ENCODE data around the gene NUDT2.

NUDT2 gene

DNA sequence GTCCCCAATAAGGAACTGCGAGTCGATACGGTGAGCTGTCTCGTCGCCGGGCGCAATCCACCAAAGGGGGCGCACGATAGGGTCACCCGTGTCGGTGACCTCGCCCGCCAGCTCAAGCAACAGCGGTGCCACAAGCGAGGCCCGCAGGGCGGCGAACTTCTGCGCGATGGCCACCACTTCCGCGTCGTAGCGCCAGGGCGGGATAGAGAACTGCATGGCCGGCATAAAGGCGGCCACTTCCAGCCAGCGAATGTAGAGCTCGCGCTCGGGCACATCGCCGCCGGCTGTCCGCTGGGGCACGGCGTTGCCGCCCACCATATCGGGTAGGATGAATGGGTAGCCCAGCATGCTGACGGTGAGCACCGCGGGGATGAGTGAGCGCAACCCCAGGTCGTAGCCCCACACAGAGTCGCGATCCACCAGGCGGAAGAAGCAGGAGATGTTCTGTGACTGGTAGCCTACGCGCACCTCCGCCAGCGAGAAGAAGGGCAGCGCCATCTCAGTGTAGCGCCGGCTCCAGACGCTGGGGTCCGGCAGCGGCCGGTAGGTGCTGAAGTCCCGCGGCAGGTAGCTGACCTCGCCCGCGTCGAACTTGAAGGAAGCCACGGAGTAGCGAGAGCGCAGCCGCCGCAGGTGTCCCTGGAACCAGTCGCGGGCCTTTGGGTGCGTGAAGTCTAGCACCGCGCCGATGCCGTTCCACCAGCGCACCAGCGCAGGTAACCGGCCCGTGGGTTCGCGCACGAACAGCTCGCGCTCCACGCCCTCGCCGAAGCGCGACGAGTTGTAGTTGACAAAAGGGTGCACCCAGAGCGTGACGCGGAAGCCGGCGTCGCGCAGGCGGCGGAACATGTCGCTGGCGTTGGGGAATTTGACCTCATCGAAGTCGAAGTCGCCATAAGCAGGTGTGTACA lies 41.9 kb downstream of the NUDT2 start:
- DNase-seq (ENCODE audit: low spot score) = no peak

DNA sequence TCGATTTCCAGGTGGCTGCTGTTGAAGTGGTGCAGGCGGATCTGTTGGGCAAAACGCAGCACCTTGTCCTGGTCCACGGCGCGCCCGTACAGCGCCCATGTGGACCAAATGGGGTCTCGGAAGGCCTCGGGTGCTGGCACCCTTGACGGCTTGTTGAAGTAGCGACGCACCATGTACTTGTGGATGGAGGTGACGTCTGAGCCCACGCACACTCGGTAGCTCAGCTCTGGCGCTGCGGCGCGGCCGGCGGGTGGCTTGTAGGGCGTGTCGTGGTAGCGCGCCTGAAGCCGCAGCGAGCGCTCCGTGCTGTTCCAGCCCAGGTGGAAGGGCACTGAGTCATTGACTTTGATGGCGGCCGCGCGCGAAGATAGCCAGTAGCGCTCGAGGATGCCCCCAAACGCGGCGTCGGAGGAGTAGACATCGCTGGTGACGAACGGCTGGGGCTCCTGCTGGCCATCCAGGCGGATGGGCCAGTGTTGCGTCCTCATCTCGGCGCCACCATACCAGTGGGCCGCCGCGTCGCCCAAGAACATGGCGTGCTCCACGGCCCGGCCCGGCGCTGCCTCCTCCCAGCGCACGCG lies 42.6 kb downstream of the NUDT2 start:
- no peak for DNase-seq (ENCODE audit: low spot score)

DNA sequence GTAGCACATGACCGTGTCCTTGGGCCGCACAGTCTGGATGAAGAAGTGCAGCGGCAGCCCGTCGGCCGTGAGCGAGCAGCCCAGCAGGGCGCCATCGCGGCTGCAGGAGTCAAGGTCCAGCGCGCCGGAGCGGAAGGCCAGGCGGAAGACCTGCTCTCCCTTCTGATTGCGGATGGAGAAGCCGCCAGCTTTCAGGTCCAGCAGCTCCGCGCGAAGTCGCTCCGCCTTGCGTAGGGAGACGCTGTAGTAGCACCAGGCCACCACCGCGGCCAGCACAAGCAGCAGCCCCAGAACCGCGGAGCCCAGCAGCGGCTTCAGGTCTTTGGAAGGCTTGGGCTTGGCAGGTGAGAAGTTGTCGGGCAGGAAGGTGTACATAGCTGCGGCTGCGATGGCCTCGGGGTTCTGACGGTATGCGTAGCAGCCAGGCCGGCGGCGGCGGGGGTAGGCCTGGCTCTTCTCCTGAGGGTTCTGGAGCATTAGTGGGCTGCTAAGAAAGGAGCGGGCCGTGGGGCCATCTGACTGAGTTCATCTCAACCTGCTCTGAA lies 43.2 kb downstream of the NUDT2 start:
- DNase-seq (ENCODE audit: low spot score) = no peak

DNA sequence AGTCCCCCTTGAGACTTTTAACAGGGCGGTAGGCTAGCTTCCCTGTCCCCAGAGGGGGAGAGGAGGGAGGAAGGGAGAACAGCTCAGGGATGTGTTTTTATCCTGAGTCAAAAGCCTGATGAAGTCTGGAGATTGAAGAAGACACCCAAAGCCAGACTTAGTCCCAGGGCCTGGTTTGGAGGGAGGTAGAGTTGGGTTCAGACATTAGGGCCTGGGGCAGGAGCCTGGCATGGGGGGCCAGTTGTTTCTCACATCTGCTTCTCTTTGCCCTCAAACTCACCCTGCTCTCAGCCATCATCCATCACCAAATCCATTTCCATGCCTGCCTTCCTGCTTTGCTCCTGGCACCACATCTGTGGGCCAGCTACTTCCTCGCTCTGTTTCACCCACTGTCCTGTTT lies 44.4 kb downstream of the NUDT2 start:
- no peak for DNase-seq (ENCODE audit: low spot score)

DNA sequence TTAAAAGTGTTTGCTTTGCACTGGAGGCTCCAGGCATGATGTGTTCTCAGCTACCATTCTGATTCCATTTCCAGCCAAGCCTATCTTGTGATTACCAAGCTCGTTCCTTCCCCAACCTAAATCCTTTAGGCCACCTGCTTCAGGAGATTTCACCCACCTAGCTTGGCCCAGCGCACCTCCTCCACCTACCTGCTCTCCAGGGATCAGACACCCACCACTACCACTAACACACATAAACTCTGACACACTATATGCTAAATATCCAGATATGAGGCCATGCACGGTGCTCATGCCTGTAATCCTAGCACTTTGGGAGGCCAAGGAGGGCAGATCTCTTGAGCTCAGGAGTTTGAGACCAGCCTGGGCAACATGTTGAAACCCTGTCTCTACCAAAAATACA lies 45.0 kb downstream of the NUDT2 start:
- DNase-seq (ENCODE audit: low spot score) = no peak

DNA sequence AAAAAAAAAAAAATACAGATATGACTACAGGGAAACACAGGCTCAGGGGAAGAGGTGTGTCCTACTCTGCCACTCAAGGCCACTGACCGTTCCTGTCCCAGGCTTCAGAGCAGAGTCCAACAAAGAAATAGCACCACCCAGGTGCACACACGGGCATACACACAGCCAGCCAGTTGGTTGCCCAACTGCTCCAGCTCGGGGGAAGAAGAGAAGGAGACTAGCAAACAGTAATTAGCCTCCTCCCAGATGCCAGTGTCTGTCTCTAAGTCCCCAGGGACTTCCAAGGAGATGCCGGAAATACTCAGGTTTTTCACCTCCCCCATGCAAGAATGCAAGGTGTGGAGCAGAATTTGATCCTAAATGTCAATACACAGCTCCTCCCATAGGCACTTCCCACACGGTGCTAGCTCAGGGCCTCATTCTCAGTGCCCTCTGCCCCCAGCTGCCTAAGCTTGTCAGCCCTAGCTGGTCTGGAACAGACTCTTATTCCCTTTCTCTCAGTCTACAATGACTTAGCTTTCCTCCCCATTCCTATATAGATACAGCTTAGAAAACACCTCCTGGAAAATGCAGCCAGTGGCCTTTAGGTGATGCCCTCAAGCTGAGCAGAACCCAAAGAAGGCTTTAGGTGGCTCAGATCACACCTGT lies 45.7 kb downstream of the NUDT2 start:
- DNase-seq (ENCODE audit: low spot score) = no peak

DNA sequence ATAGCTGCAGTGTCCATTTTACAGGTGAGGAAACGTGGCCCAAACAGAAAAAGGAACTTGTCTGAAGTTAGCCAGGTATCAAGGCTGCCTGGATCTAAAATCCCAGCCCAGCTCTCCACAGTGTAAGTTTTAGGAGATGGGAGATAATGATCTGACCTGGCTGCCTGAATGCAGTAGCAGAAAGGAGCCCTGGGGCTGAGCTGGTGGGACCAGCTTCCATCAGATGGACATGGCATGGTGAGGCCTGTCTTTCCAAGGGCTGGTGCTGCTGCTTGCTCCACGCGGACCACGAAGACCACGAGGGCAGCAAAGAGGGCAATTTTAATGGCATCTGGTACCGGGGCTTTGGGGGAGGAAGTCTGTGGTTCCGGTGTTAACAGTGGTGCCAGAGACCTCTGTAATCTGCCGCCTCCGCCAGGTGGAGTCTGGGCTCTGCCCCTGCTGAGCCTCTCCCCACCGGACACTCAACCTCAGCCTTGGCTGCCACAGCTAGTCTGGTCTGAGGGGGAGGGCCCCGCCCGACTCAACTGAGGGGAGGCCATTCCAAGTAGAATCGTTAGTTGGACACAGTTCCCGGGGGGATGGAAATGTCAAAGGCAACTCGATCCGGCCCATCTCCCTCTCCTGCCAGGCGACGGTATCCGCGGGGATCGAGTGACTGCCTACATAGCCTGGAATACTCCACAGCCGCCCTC lies 46.7 kb downstream of the NUDT2 start:
- no peak for DNase-seq (ENCODE audit: low spot score)

DNA sequence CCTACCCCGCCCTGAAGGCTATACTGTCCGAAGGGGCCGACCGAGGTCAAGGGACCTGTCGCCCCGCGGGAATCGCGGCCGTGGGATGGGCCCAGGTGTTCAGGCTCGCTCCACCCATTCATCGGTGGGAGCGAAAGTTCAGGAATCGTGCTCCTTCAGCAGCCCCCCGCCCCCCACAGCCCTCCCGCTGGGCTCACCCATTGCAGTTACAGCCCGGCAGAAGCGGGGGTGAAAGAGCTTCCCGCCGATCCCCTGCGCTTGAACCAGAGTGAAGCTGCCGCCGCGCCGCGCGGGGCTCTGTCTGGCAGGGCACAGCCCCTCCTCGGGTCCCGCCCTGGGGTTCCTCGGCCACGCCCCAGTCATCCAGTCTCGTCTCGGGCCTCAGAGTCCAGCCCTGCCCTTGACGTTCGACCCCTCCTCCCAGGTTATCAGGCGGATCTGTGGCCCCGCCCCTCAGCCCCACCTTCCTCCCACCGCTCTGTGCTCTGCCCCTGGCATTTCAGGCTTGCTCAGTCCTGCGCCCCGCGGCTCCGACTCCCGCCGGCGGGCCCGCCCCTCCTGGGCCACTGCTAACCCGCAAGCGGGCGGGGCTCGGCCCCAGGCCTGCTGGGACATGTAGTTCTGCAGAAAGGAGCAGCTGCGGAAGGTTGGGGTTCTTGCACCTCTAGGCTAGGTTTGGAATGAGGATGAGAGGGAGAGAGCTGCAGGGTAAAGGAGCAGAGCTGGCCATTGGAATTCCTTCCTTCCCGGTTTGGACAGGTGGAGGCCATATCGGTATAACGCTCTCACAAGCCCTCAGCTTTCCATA lies 47.4 kb downstream of the NUDT2 start, which contains the start of gene MYORG:
Gene MYORG (minus strand): TSS at position 303 of the 808 bp plus-strand sequence. CDS start 3,955 bp downstream, outside the sequence.
- peak; percentile 94 for DNase-seq (ENCODE audit: low spot score)

DNA sequence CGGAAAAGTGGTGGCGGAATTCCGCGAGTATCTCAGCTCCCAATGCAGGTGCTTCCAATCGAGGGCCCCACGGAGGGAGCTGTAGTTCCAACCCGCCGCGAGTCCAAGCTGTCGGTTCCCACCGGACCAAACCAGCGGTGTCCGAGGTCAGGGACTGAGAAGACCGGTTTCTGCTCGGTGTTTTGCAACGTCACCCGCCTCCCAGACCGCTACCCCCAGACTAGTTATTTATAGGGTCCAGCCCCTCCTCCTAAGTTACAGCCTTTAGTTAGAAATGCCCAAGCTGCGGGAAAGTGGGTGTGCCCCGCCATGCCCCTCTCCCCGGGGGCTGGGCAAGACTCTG lies 48.0 kb downstream of the NUDT2 start:
- no peak for DNase-seq (ENCODE audit: low spot score)

DNA sequence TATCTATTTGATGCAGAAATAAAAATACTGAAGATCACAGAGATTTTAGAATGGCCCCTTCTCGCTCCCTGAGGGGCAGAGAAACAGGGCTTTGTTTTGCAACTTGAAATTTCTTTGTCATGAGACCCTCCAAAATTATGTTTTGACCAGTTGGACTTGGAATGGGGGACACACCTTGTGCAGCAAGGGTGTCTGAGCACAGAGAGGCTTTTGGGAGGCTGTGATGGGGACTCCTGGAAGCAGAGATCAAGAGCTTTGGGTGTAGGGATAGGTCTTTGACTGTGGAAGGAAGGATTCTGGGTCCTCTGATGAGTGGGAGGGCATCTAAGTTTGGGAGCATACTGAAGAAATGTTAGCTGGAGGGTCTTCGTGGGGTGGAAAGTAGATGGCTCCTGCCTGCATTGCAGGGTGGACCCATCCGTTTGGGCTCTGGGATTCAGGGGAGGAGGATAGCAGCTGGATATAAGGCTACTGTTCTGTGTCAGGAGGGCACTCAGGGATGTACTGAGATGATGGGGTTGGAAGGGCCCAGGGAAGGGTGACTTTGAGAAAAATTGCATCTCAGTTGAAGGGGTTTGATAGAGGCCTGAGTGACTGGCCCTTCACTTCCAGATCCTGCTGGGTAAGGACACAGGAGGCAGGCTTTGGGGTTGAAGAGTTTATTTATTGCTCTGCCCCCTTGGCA lies 49.1 kb downstream of the NUDT2 start:
- no peak for DNase-seq (ENCODE audit: low spot score)

DNA sequence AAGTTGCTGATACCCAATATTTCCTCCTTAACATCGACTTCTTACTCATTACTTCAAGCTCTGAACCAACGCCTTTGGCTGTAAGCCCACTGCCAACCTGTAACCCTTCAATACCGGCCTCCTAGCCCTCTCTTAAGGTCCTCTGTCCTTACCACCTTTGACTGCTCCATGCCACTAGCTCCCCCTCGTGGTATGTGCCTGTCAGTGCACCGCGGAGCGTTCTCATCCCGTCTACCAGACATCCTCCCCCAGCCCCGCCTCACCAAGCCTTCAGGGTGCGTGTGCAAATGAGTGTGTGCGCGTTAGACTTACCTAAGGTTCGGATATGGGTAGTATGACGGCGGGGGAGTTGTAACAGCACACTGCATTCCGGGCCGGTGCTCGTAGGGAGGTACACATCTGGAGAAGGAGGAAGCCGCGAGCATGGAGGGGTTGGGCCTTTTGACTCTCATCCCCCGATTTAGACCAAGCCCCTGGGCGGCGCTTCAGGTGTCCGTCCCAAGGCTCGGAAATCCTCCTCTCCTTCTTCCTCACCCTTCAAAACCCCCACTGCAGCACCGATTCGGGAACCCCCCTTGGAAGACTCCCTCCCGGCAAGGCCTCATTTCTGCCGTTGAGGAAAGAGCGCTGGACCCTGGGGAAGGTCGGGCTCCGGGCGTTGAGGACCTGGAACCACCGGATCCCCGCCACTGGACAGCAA lies 50.1 kb downstream of the NUDT2 start:
- peak; percentile 96 for DNase-seq (ENCODE audit: low spot score)

DNA sequence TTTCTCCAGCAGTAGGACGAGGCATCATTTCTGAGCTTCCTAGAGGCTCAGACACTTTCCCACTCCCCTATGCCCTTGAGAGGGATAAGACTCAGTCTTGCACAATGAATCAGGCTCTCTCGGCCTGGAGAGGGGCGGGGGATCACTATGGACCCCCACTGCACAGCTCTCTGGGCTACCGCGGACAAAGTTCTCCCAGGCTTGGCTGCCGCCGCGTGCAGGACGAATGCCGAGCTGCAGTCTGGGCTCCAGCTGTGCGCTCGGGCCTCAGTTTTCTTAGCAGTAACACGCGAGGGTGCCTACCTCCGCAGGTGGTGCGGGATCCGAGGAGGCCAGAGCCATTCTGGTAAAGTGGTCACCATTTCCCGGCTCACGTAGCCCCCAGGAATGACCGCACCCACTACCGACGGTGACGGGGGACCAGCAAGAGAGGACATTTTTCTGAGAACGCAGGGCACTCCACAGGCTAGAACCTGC lies 50.7 kb downstream of the NUDT2 start:
- no peak for DNase-seq (ENCODE audit: low spot score)

DNA sequence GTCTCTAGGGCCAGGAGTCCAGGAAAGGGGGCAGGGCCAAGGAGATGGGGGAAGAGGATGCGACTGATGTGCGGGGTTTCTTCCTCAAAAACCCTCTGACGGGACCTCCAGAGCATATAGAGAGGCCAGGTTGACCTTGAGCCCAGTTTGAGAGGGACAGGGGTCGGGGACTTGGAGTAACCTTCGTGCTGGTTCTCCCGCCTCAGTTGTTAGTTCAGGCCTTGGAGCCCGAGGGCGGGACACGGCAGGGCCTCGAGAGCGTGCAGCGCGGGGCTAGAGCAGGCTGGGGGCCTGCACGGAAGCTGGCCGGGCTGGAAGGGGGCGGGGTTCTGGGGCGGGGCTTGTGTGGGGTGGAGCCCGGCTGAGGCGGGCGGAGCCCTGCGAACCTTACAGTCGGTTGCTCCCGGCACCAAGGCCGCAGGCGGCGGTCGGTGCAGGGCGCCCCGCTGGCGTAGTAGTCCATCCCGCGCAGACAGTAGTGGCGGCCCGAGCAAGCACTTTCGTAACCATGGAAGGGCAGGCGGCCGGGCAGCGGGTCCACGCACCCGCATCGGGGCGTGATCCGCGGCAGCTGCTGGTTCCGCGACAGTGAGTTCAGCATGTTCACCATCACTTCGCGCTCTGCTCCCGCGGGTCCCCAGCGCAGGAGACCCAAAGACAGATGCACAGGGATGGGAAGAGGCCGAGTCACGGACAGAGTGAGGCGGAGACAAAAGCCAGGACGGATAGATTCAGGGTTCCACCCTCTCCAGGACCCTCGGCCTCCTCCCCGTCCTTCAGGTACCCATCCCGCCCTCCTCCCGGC lies 51.3 kb downstream of the NUDT2 start:
- DNase-seq (ENCODE audit: low spot score) = peak; percentile 76

DNA sequence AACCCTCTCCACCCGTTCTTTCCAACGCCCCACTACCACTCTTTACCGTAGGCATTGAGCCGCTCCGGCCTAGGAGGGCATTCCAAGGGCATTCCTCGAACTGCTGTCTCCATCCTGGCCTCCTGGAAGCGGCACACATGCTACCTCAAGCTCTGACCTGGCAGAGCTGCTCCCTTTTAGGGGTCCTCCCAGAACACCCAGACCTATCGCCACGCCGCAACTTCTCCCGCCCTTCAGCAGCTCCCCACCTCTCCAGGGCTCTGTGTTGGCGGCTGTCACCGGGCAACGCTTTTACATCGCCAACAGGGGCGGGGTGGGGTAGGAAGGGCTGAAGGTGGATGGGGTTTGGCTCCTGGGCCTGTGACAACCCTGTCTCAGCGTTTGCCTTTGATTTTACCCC lies 52.0 kb downstream of the NUDT2 start:
- DNase-seq (ENCODE audit: low spot score) = no peak

DNA sequence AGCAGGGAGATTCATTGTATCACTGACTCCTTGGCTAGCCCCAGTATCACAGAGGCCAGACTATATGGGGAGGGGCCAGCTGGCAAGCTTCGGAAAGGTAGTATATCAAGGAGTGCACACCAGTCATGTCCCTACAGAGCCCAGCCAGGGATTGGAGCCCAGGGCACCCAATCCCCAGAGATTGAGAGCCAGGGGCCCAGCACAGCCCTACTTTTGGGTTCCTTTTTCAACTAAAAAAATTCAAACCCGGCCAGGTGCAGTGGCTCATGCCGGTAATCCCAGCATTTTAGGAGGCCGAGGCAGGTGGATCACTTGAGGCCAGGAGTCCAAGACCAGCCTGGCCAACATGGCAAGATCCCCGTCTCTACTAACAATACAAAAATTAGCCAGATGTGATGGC lies 52.7 kb downstream of the NUDT2 start:
- DNase-seq (ENCODE audit: low spot score) = no peak

DNA sequence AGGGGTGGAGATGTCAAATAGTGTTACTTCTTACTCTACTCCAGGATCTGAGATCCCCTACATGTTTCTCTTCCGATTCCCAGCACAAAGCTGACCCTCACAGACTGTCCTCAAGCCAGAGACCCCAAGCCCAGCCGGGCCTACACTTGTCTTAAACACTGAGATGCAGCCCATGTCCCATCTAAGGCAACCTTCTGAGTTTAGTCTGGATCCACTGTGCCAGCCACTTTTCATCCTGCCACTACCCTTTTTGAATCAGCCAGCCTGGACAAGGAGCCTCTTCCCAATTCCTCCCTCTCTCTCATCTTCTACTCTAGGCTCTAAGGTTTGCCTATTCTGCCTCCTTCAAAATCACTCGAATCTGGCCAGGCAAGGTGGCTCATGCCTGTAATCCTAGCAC lies 53.5 kb downstream of the NUDT2 start:
- no peak for DNase-seq (ENCODE audit: low spot score)

DNA sequence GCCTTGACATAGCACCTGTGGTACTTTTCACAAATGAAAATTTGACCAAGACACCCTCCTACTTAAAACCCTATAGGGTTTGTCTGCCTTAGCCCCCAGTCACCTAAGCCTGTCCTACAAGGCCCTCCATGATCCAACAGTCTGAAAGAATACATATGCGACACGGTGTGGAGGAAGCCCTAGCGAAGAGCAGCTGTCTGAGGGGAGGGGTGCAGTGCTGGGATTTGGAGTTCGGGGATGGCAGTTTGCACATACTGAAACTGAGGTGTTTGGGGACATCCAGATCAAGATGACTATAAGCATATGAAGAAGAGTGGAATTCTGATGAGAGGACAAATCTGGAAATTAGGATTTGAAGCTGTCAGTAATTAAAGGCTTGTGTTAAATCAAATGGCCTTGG lies 54.5 kb downstream of the NUDT2 start:
- DNase-seq (ENCODE audit: low spot score) = no peak

DNA sequence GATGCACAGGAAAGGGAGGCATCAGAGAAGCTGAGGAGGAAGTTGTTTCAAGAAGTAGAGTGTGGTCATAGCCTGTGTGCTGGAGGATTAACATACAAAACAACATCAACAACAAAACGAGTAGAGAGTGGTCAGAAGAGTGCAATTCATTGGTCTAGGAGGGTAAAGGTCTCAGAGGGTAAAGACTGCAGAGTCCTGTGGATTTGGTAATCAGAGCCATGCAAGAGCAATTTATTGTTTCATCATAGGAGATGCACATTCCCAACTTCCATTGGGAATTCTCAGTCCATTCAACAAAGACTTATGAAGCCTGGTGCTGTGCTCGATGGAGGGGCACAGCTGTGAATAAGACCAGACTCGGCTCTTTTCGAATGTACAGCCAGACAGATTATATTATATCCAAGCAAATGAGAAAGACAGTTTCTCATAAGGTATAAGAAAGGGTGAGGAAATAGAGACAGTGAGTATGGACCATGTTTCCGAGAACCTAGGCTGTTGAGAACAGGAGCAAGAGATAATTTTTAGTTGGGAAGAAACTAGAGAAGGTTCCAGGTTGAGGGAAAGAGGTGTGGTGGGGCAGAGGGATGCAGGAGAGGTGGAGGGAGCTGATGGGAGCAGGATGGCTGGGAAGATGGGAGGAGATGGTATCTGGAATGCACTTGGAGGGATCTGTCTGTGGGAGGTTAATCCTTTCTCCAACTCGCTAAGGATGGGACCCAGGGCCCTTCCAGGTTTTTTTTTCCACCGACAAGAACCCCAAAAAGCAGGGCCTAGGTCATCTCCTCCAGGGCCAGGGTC lies 55.2 kb downstream of the NUDT2 start:
- no peak for DNase-seq (ENCODE audit: low spot score)
